ENCODE results near the gene KIAA0319L. TPM values are rescaled to one million over a fixed set of nuclear protein-coding genes. Genes with fewer than 3 reads are reported as not detected.
"Not testable (repeated sequence)": the region's sequence is repeated elsewhere in the genome, so short reads cannot be mapped to it uniquely, and the experiment has no call there.

KIAA0319L gene
- polyA plus RNA-seq, 1 donor (not counting 4 experiments of a cell fraction or from before 2014, with no cell fraction given): 23.8 TPM

DNA sequence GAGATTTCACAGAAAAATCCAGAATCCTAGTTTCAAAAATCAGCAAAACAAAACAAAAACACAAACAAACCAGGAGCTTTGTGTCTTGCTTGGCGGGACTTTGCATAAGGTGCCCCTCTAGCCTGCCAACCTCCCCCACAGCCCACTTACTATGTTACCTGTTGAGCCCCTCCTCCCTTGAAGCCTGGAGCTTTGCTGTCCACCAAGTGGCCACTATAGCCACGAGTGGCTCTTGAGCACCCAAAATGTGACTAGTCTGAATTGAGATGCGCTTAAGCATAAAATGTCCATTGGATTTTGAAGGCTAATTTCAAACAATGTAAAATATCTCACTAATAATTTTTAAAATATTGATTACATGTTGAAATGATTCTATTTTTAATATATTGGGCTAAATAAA lies 28.1 kb upstream of the KIAA0319L start:
- Histone ChIP-seq H3K4me3 (ENCODE audit: control insufficient read depth in 2 of 3, extremely low read depth in 1 of 3, insufficient read depth in 2 of 3, low read depth in 1 of 3, low read length in 3 of 3) (no peak overlapping the region), H3K4me2 (ENCODE audit: control insufficient read depth, extremely low read depth, insufficient read depth, low read depth, low read length) (no peak overlapping the region), H2AFZ (ENCODE audit: control insufficient read depth, low read length) (no peak overlapping the region), H3K36me3 (ENCODE audit: control insufficient read depth in 2 of 2, extremely low read depth in 1 of 2, insufficient read depth in 2 of 2, low read length in 2 of 2) (no peaks in the 10 kb centered on the region), H3K9ac (ENCODE audit: control insufficient read depth, extremely low read depth, insufficient read depth, low read length) (no peak overlapping the region), H3K4me1 (ENCODE audit: control insufficient read depth, extremely low read depth, insufficient read depth, low read length) (no peaks in the 10 kb centered on the region), H4K20me1 (ENCODE audit: control insufficient read depth, extremely low read depth, insufficient read depth, low read length) (no peaks in the 10 kb centered on the region), H3K79me2 (ENCODE audit: control insufficient read depth, insufficient read depth, low read length) (no peaks in the 10 kb centered on the region), H3K27ac (ENCODE audit: control insufficient read depth, insufficient read depth, low read length) (no peak overlapping the region), H3K27me3 (ENCODE audit: control insufficient read depth, extremely low read depth, insufficient read depth, low read length) (no peaks in the 10 kb centered on the region), H3K9me1 (ENCODE audit: control insufficient read depth, extremely low read depth, insufficient read depth, low read length) (no peaks in the 10 kb centered on the region), H3K9me3 (ENCODE audit: control insufficient read depth, low read depth, low read length) (no peaks in the 10 kb centered on the region)
- dilution Hi-C loops (cut with MboI; ENCODE audit: extremely low pct_ligation_motif_present, low sequenced_read_pairs): no loop called here
- no peak for TF ChIP-seq EZH2 (IDR thresholded peaks at IDR 0.05; ENCODE audit: low read length)
- TF ChIP-seq, protein P1, sequence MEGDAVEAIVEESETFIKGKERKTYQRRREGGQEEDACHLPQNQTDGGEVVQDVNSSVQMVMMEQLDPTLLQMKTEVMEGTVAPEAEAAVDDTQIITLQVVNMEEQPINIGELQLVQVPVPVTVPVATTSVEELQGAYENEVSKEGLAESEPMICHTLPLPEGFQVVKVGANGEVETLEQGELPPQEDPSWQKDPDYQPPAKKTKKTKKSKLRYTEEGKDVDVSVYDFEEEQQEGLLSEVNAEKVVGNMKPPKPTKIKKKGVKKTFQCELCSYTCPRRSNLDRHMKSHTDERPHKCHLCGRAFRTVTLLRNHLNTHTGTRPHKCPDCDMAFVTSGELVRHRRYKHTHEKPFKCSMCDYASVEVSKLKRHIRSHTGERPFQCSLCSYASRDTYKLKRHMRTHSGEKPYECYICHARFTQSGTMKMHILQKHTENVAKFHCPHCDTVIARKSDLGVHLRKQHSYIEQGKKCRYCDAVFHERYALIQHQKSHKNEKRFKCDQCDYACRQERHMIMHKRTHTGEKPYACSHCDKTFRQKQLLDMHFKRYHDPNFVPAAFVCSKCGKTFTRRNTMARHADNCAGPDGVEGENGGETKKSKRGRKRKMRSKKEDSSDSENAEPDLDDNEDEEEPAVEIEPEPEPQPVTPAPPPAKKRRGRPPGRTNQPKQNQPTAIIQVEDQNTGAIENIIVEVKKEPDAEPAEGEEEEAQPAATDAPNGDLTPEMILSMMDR (optimal IDR thresholded peaks at IDR 0.05 in 1 of 3, IDR thresholded peaks at IDR 0.05 in 1 of 3, conservative IDR thresholded peaks at IDR 0.05 in 1 of 3; ENCODE audit: extremely low read depth in 1 of 3, insufficient read depth in 2 of 3, low read length in 3 of 3): no peak
- DNase-seq (ENCODE audit: low read depth, low spot score): no peak
- FAIRE-seq: no peak

DNA sequence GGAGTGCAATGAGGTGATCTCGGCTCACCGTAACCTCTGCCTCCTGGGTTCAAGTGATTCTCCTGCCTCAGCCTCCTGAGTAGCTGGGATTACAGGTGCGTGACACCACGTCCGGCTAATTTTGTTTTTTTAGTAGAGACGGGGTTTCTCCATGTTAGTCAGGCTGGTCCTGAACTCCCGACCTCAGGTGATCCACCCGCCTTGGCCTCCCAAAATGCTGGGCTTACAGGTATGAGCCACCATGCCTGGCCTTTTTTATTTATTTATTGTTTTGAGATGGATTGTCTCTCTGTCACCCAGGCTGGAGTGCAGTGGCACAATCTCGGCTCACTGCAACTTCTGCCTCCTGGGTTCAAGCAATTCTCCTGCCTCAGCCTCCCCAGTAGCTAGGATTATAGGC lies 24.4 kb upstream of the KIAA0319L start:
- H3K4me1 ChIP-seq (ENCODE audit: control insufficient read depth, extremely low read depth, insufficient read depth, low read length); H4K20me1 ChIP-seq (ENCODE audit: control insufficient read depth, extremely low read depth, insufficient read depth, low read length); H3K9ac ChIP-seq (ENCODE audit: control insufficient read depth, extremely low read depth, insufficient read depth, low read length); H3K27me3 ChIP-seq (ENCODE audit: control insufficient read depth, extremely low read depth, insufficient read depth, low read length); dilution Hi-C loops (cut with MboI; ENCODE audit: extremely low pct_ligation_motif_present, low sequenced_read_pairs); H3K9me1 ChIP-seq (ENCODE audit: control insufficient read depth, extremely low read depth, insufficient read depth, low read length); H3K4me3 ChIP-seq (ENCODE audit: control insufficient read depth in 2 of 3, extremely low read depth in 1 of 3, insufficient read depth in 2 of 3, low read depth in 1 of 3, low read length in 3 of 3); H3K9me3 ChIP-seq (ENCODE audit: control insufficient read depth, low read depth, low read length); H3K27ac ChIP-seq (ENCODE audit: control insufficient read depth, insufficient read depth, low read length); H3K4me2 ChIP-seq (ENCODE audit: control insufficient read depth, extremely low read depth, insufficient read depth, low read depth, low read length); H3K79me2 ChIP-seq (ENCODE audit: control insufficient read depth, insufficient read depth, low read length); H2AFZ ChIP-seq (ENCODE audit: control insufficient read depth, low read length); FAIRE-seq; H3K36me3 ChIP-seq (ENCODE audit: control insufficient read depth in 2 of 2, extremely low read depth in 1 of 2, insufficient read depth in 2 of 2, low read length in 2 of 2); DNase-seq (ENCODE audit: low read depth, low spot score): not testable (repeated sequence)

DNA sequence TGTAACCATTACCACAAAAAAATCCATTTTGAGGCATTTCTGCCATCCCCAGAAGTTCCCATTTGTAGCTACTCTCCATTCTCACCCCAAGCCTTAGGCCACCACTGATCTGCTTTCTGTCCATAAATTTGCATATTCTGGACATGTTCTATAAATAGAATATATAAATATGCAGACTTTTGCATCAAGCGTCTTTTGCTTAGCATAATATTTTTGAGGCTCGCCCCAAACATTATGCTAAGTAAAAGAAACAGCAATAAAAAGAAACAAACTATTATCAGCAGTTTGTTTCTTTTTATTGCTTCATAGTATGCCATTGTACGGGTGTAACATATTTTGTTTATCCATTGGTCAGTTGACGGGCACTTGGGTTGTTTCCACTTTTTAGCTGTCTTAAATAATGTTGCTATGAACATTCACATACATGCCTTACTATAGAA lies 23.8 kb upstream of the KIAA0319L start:
- H3K36me3 ChIP-seq (ENCODE audit: control insufficient read depth in 2 of 2, extremely low read depth in 1 of 2, insufficient read depth in 2 of 2, low read length in 2 of 2): no peaks in the 10 kb centered on the region
- peaks cover 3% of the 10 kb centered on the region for H3K4me1 ChIP-seq (ENCODE audit: control insufficient read depth, extremely low read depth, insufficient read depth, low read length)
- no peak overlapping the region for H3K9ac ChIP-seq (ENCODE audit: control insufficient read depth, extremely low read depth, insufficient read depth, low read length)
- no peak for TF ChIP-seq EZH2 (IDR thresholded peaks at IDR 0.05; ENCODE audit: low read length)
- TF ChIP-seq, protein P1 (optimal IDR thresholded peaks at IDR 0.05 in 1 of 3, IDR thresholded peaks at IDR 0.05 in 1 of 3, conservative IDR thresholded peaks at IDR 0.05 in 1 of 3; ENCODE audit: extremely low read depth in 1 of 3, insufficient read depth in 2 of 3, low read length in 3 of 3): no peak
- FAIRE-seq (no peak), DNase-seq (ENCODE audit: low read depth, low spot score) (no peak)
- no peaks in the 10 kb centered on the region for H3K27me3 ChIP-seq (ENCODE audit: control insufficient read depth, extremely low read depth, insufficient read depth, low read length)
- H3K27ac ChIP-seq (ENCODE audit: control insufficient read depth, insufficient read depth, low read length): no peak overlapping the region
- no peak overlapping the region for H3K4me2 ChIP-seq (ENCODE audit: control insufficient read depth, extremely low read depth, insufficient read depth, low read depth, low read length)
- no peak overlapping the region for H3K4me3 ChIP-seq (ENCODE audit: control insufficient read depth in 2 of 3, extremely low read depth in 1 of 3, insufficient read depth in 2 of 3, low read depth in 1 of 3, low read length in 3 of 3)
- H3K9me3 ChIP-seq (ENCODE audit: control insufficient read depth, low read depth, low read length): no peaks in the 10 kb centered on the region
- no peaks in the 10 kb centered on the region for H3K9me1 ChIP-seq (ENCODE audit: control insufficient read depth, extremely low read depth, insufficient read depth, low read length)
- no peaks in the 10 kb centered on the region for H4K20me1 ChIP-seq (ENCODE audit: control insufficient read depth, extremely low read depth, insufficient read depth, low read length)
- H2AFZ ChIP-seq (ENCODE audit: control insufficient read depth, low read length): no peak overlapping the region
- H3K79me2 ChIP-seq (ENCODE audit: control insufficient read depth, insufficient read depth, low read length): no peaks in the 10 kb centered on the region
- dilution Hi-C loops (cut with MboI; ENCODE audit: extremely low pct_ligation_motif_present, low sequenced_read_pairs): no loop called here

All from keratinocyte (primary cell).